ENCODE data around the gene GCLM. TPM values are rescaled to one million over a fixed set of nuclear protein-coding genes. Genes with fewer than 3 reads are reported as not detected.

The GCLM gene
- polyA plus RNA-seq, 2 of the 4 experiments (the other 2 are of a cell fraction): 100 to 163 TPM

GRCh38 chr1:93837961-93838360 is 71.3 kb downstream of the GCLM start:
- Histone ChIP-seq H3K9me3 (no peaks in the 10 kb centered on the region), H3K4me2 (no peak overlapping the region), H3K4me3 (no peak overlapping the region), H3K4me1 (peaks cover 12% of the 10 kb centered on the region), H3K27ac (no peak overlapping the region)
- FAIRE-seq (no peak), DNase-seq (ENCODE audit: low read depth in 1 of 2, low spot score in 1 of 2) (no peak), ATAC-seq (no peak)
- CTCF ChIA-PET: no interaction called here
- TF ChIP-seq EHMT2 (IDR thresholded peaks at IDR 0.05; ENCODE audit: low read depth): no peak
- no peak for TF ChIP-seq CEBPB (IDR thresholded peaks at IDR 0.05)
- TF ChIP-seq HOXB13 (CRISPR knock-in tag; IDR thresholded peaks at IDR 0.05; ENCODE audit: low read depth): no peak
- TF ChIP-seq PBX3 (IDR thresholded peaks at IDR 0.05): no peak
- TF ChIP-seq ZFP36 (IDR thresholded peaks at IDR 0.05; ENCODE audit: borderline replicate concordance, partially characterized antibody): no peak
- no peak for TF ChIP-seq KDM1A (IDR thresholded peaks at IDR 0.05; ENCODE audit: low read depth)
- no peak for TF ChIP-seq REST (IDR thresholded peaks at IDR 0.05)
- no peak for TF ChIP-seq CTCF (IDR thresholded peaks at IDR 0.05)
- POLR2A ChIA-PET: no interaction called here
- 93% methylated on average over 3 of the region's 3 CpGs for WGBS (ENCODE audit: missing lambda C conversion rate)

Small RNA genes within 50 kb of the gene (small RNA-seq; reads per million reads assigned to genes)
- 0 reads per million in 6 experiments for gene AL117351.2
- gene MIR760: 0 to 0.35 (median 0) reads per million in 6 experiments

Other genes with a start within 250 kb of the GCLM start
- 31.6 and 32.1 TPM in 2 replicates for gene BCAR3, start 227.6 kb downstream of the GCLM start, polyA plus RNA-seq (2011; rRNA removed)
- gene BCAR3, start 227.6 kb downstream of the GCLM start, polyA plus RNA-seq (2017; fragmentation: RNase III; extraction: RNeasy Plus Mini Kit Qiagen cat#74134 plus additional on column Dnase treatment): 29.8 to 35.8 TPM (median 33.4 TPM) in 3 replicates
- gene DNTTIP2, start 30.2 kb downstream of the GCLM start, polyA plus RNA-seq (2011; rRNA removed): 41.5 and 45.7 TPM in 2 replicates
- gene DNTTIP2, start 30.2 kb downstream of the GCLM start, polyA plus RNA-seq (2017; fragmentation: RNase III; extraction: RNeasy Plus Mini Kit Qiagen cat#74134 plus additional on column Dnase treatment): 39.1 to 42.0 TPM (median 40.6 TPM) in 3 replicates
- 0.13 and 0.23 TPM in 2 replicates for gene ABCA4, start 211.7 kb upstream of the GCLM start, polyA plus RNA-seq (2011; rRNA removed)
- gene ABCA4, start 211.7 kb upstream of the GCLM start, polyA plus RNA-seq (2017; fragmentation: RNase III; extraction: RNeasy Plus Mini Kit Qiagen cat#74134 plus additional on column Dnase treatment): 0.05 to 0.56 TPM (median 0.12 TPM) in 3 replicates

Data from A549 (cell line).